ENCODE results near the gene BLOC1S4.

DNA sequence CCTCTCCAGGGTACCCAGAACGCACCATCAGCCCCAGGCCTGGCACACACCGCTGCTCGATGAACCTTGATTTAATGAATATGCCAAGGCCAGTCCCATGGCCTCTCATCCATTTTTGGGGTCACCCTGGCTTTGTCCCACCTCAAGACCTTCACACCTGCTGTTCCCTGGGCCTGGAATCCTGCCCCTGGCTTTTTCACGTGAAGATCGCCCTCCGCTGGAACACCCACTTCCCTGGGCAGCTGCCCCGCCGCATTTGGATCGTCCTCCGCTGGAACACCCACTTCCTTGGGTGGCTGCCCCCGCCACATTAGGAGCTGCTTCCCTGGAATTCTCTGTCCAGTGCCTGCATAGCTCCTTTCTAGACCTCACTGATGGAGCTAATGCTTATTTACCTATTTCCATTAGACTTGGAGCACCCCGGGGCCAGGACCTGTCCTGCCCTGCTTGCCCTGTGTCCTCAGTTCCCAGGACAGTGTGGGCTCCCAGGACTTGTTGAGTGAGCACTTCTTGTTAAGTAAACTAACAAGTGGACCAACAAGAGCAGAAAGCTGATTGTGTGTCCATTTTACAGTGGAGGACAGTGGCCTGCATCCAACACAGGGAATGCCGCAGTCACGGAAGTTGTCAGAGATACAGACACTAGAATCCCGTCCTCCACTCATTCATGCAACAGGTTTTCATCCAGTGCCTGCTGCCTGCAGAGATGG, 12.5 kb downstream of the BLOC1S4 start:
- TF ChIP-seq MAX (IDR thresholded peaks at IDR 0.05; ENCODE audit: low read depth) (no peak), YY1 (IDR thresholded peaks at IDR 0.05; ENCODE audit: low read depth) (no peak), GATA2 (CRISPR knock-in tag; IDR thresholded peaks at IDR 0.05) (no peak), USF2 (IDR thresholded peaks at IDR 0.05; ENCODE audit: borderline replicate concordance, low read depth, low read length) (no peak), CTCF (IDR thresholded peaks at IDR 0.05) (no peak), TCF12 (IDR thresholded peaks at IDR 0.05) (no peak), SIN3A (IDR thresholded peaks at IDR 0.05; ENCODE audit: borderline replicate concordance, low read depth, low read length) (no peak), FOSL2 (IDR thresholded peaks at IDR 0.05; ENCODE audit: borderline replicate concordance, low read depth) (no peak), RCOR1 (IDR thresholded peaks at IDR 0.05; ENCODE audit: low read length) (no peak), RAD21 (IDR thresholded peaks at IDR 0.05; ENCODE audit: low read length) (no peak), TAF1 (IDR thresholded peaks at IDR 0.05; ENCODE audit: borderline replicate concordance, low read depth, low read length) (no peak), FOXJ3 (CRISPR knock-in tag; IDR thresholded peaks at IDR 0.05) (no peak)
